ENCODE data around the gene MPDZ. TPM values are rescaled to one million over a fixed set of nuclear protein-coding genes. Genes with fewer than 3 reads are reported as not detected.

Gene MPDZ
- total RNA-seq, 1 donor from 2014 or later = 70.7 TPM

GRCh38 chr9:13139641-13140171, 139.8 kb downstream of the MPDZ start:
- intact Hi-C loops (cut with micrococcal nuclease) = no loop called here
- TF ChIP-seq CTCF (IDR thresholded peaks at IDR 0.05; ENCODE audit: borderline replicate concordance) = no peak
- Histone ChIP-seq H3K4me1 (peaks cover 24% of the 10 kb centered on the region), H3K27ac (replicated peaks) (no peak overlapping the region), H3K4me3 (no peak overlapping the region), H3K9me3 (replicated peaks) (no peaks in the 10 kb centered on the region), H3K27me3 (ENCODE audit: low read depth) (no peaks in the 10 kb centered on the region), H3K36me3 (peaks cover 53% of the 10 kb centered on the region)
- DNase-seq = no peak

GRCh38 chr9:13137426-13137825, 142.1 kb downstream of the MPDZ start:
- no peaks in the 10 kb centered on the region for H3K9me3 ChIP-seq (replicated peaks)
- peaks cover 20% of the 10 kb centered on the region for H3K4me1 ChIP-seq
- no peak for DNase-seq
- TF ChIP-seq CTCF (IDR thresholded peaks at IDR 0.05; ENCODE audit: borderline replicate concordance) = no peak
- no peak overlapping the region for H3K27ac ChIP-seq (replicated peaks)
- H3K27me3 ChIP-seq (ENCODE audit: low read depth) = no peaks in the 10 kb centered on the region
- no peak overlapping the region for H3K4me3 ChIP-seq
- H3K36me3 ChIP-seq = peaks cover 75% of the 10 kb centered on the region
- intact Hi-C loops (cut with micrococcal nuclease) = no loop called here

GRCh38 chr9:13131991-13132390, 147.5 kb downstream of the MPDZ start:
- Histone ChIP-seq H3K4me3 (no peak overlapping the region), H3K36me3 (peaks cover 84% of the 10 kb centered on the region), H3K4me1 (no peaks in the 10 kb centered on the region), H3K9me3 (replicated peaks) (no peaks in the 10 kb centered on the region), H3K27ac (replicated peaks) (no peak overlapping the region), H3K27me3 (ENCODE audit: low read depth) (no peaks in the 10 kb centered on the region)
- intact Hi-C loops (cut with micrococcal nuclease) = no loop called here
- DNase-seq = no peak
- TF ChIP-seq CTCF (IDR thresholded peaks at IDR 0.05; ENCODE audit: borderline replicate concordance) = no peak

GRCh38 chr9:13131416-13131815, 148.1 kb downstream of the MPDZ start:
- no peaks in the 10 kb centered on the region for H3K4me1 ChIP-seq
- no peak for DNase-seq
- H3K36me3 ChIP-seq = peaks cover 80% of the 10 kb centered on the region
- H3K4me3 ChIP-seq = no peak overlapping the region
- no peak overlapping the region for H3K27ac ChIP-seq (replicated peaks)
- TF ChIP-seq CTCF (IDR thresholded peaks at IDR 0.05; ENCODE audit: borderline replicate concordance) = no peak
- intact Hi-C loops (cut with micrococcal nuclease) = no loop called here
- no peaks in the 10 kb centered on the region for H3K27me3 ChIP-seq (ENCODE audit: low read depth)
- H3K9me3 ChIP-seq (replicated peaks) = no peaks in the 10 kb centered on the region

GRCh38 chr9:13128266-13128860, 151.1 kb downstream of the MPDZ start:
- Histone ChIP-seq H3K4me1 (no peaks in the 10 kb centered on the region), H3K9me3 (replicated peaks) (no peaks in the 10 kb centered on the region), H3K4me3 (no peak overlapping the region), H3K27ac (replicated peaks) (no peak overlapping the region), H3K27me3 (ENCODE audit: low read depth) (no peaks in the 10 kb centered on the region), H3K36me3 (peaks cover 79% of the 10 kb centered on the region)
- intact Hi-C loops (cut with micrococcal nuclease) = no loop called here
- no peak for DNase-seq
- TF ChIP-seq CTCF (IDR thresholded peaks at IDR 0.05; ENCODE audit: borderline replicate concordance) = no peak

All from left ventricle myocardium inferior (tissue), 1 donor.